ENCODE data around the gene RNF114.
"Not testable (repeated sequence)": the region's sequence is repeated elsewhere in the genome, so short reads cannot be mapped to it uniquely, and the experiment has no call there.

The RNF114 gene

DNA sequence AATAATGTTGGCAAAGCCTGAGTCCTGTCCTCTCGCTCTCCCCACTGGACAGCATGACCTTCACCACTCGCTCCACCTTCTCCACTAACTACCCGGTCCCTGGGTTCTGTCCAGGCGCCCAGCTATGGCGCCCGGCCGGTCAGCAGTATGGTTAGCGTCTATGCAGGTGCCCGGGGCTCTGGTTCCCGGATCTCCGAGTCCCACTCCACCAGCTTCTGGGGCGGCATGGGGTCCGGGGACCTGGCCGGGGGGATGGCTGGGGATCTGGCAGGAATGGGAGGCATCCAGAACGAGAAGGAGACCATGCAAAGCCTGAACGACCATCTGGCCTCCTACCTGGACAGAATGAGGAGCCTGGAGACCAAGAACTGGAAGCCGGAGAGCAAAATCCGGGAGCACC is 20.5 kb downstream of the RNF114 start:
- intact Hi-C loops (cut with DNase I; ENCODE audit: low total_unique reads): no loop called here
- peaks cover 34 to 87% (median 66%) of the 10 kb centered on the region in 3 donors for H3K36me3 ChIP-seq
- no peak for DNase-seq
- H3K27me3 ChIP-seq: no peaks in the 10 kb centered on the region
- TF ChIP-seq, protein P1, sequence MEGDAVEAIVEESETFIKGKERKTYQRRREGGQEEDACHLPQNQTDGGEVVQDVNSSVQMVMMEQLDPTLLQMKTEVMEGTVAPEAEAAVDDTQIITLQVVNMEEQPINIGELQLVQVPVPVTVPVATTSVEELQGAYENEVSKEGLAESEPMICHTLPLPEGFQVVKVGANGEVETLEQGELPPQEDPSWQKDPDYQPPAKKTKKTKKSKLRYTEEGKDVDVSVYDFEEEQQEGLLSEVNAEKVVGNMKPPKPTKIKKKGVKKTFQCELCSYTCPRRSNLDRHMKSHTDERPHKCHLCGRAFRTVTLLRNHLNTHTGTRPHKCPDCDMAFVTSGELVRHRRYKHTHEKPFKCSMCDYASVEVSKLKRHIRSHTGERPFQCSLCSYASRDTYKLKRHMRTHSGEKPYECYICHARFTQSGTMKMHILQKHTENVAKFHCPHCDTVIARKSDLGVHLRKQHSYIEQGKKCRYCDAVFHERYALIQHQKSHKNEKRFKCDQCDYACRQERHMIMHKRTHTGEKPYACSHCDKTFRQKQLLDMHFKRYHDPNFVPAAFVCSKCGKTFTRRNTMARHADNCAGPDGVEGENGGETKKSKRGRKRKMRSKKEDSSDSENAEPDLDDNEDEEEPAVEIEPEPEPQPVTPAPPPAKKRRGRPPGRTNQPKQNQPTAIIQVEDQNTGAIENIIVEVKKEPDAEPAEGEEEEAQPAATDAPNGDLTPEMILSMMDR (IDR thresholded peaks at IDR 0.05): no peak
- H3K4me1 ChIP-seq: no peaks in the 10 kb centered on the region
- no peak overlapping the region for H3K4me3 ChIP-seq
- H3K9me3 ChIP-seq: no peaks in the 10 kb centered on the region
- no peak overlapping the region for H3K27ac ChIP-seq

DNA sequence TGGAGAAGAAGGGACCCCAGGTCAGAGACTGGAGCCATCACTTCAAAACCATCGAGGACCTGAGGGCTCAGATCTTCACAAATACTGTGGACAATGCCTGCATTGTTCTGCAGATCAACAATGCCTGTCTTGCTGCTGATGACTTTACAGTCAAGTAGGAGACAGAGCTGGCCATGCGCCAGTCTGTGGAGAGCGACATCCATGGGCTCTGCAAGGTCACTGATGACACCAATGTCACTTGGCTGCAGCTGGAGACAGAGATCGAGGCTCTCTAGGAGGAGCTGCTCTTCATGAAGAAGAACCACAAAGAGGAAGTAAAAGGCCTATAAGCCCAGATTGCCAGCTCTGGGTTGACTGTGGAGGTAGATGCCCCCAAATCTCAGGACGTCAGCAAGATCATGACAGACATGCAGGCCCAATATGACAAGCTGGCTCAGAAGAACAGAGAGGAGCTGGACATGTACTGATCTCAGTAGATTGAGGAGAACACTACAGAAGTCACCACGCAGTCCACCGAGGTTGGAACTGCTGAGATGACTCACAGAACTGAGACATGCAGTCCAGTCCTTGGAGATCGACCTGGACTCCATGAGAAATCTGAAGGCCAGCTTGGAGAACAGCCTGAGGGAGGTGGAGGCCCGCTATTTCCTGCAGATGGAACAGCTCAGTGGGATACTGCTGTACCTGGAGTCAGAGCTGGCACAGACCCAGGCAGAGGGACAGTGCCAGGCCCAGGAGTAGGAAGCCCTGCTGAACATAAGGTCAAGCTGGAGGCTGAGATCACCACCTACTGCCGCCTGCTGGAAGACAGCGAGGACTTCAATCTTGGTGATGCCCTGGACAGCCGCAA is 21.1 kb downstream of the RNF114 start:
- H3K27me3 ChIP-seq; H3K4me1 ChIP-seq; DNase-seq; H3K4me3 ChIP-seq; intact Hi-C loops (cut with DNase I; ENCODE audit: low total_unique reads); H3K27ac ChIP-seq; H3K9me3 ChIP-seq: not testable (repeated sequence)
- peaks cover 28 to 81% (median 62%) of the 10 kb centered on the region in 3 donors for H3K36me3 ChIP-seq

DNA sequence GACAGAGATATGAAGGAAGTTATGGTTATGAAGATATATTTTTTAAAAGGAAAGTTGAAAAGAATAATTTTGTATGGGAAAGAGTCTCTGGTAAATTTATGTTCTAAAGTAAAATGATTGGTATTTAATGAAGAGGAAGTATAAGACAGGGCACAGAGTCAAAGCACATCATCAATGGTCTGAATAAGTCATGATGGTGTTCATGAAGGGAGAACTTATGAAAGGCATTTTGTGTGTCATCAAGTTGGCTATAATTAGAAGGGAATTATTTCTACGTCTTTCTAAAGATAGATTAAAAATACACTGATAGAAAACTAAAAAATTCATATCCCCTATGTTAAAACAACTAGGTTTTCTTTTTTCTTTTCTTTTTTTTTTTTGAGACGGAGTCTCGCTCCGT is 25.2 kb downstream of the RNF114 start:
- Histone ChIP-seq H3K4me3 (no peak overlapping the region), H3K9me3 (no peaks in the 10 kb centered on the region), H3K27ac (no peak overlapping the region), H3K27me3 (no peaks in the 10 kb centered on the region), H3K4me1 (no peaks in the 10 kb centered on the region), H3K36me3 (peaks cover 12 to 59% (median 26%) of the 10 kb centered on the region in 3 donors)
- DNase-seq: no peak
- TF ChIP-seq, protein P1 (IDR thresholded peaks at IDR 0.05): no peak
- intact Hi-C loops (cut with DNase I; ENCODE audit: low total_unique reads): no loop called here

DNA sequence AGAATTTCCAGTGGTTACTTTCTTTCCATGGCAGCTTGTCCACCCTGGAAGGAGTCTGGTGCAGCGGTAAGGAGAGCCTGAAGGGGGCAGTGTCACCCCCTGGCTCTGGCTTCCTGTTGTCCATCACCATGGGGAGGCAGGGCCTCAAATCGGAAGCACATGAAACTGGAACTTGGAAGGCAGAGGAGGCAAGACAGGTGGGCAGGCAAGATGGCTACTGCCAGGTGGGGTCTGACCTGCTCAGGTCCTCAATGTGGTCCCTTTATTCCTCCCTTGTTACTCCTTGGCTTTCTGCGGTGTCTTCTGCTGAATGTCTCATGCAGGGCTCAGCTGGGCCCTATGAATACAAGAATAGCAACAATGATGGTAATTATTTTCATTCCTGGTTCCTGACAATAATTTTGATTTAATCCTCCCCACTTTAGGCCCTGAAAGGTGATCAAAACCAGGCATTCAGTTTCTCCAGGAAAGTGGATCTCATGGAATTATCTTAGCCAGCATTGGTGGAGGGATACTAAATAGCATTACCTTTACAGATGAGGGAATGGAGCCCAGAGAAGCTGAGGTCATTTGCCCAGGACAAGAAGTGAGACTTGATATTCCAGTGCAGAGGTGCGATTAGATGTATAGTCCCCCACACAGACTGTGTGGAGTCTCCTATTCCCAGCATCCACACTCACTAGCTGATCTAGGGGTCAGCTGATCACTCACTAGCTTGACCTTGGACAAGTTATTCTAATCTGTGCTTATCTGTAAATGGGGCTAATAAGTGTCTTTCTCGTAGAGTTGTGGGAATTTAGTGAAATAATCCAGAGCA is 29.0 kb downstream of the RNF114 start:
- H3K4me3 ChIP-seq: no peak overlapping the region
- no peaks in the 10 kb centered on the region for H3K4me1 ChIP-seq
- peaks cover 4 to 22% (median 5%) of the 10 kb centered on the region in 3 donors for H3K36me3 ChIP-seq
- no peak overlapping the region for H3K27ac ChIP-seq
- H3K27me3 ChIP-seq: no peaks in the 10 kb centered on the region
- H3K9me3 ChIP-seq: no peaks in the 10 kb centered on the region
- intact Hi-C loops (cut with DNase I; ENCODE audit: low total_unique reads): no loop called here
- TF ChIP-seq, protein P1 (IDR thresholded peaks at IDR 0.05): peak in 1 of 2 experiments; percentile 19
- DNase-seq: no peak

DNA sequence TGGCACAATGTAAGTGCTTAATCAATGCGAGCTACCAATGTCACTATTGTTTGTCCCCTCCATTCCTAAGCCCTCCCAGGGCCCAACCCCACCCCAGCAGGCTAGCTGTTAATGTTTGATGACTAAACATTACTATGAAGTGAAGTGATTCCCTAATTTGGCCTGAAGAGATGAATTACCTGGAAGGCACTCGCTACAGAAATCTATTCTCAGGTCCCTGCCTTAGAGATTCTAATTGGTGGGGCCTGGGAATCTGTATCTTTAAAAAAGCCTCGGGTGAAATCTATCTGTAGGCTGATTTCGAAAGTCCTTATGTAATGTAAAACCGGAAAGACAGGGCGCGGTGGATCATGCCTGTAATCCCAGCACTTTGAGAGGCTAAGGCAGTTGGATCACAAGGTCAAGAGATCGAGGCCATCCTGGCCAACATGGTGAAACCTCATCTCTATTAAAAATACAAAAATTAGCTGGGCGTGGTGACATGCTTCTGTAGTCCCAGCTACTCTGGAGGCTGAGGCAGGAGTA is 29.6 kb downstream of the RNF114 start:
- Histone ChIP-seq H3K27ac (no peak overlapping the region), H3K27me3 (no peaks in the 10 kb centered on the region), H3K4me3 (no peak overlapping the region), H3K4me1 (no peaks in the 10 kb centered on the region), H3K9me3 (no peaks in the 10 kb centered on the region), H3K36me3 (peaks cover 4 to 20% (median 5%) of the 10 kb centered on the region in 3 donors)
- TF ChIP-seq, protein P1 (IDR thresholded peaks at IDR 0.05): no peak
- DNase-seq: no peak
- intact Hi-C loops (cut with DNase I; ENCODE audit: low total_unique reads): no loop called here

DNA sequence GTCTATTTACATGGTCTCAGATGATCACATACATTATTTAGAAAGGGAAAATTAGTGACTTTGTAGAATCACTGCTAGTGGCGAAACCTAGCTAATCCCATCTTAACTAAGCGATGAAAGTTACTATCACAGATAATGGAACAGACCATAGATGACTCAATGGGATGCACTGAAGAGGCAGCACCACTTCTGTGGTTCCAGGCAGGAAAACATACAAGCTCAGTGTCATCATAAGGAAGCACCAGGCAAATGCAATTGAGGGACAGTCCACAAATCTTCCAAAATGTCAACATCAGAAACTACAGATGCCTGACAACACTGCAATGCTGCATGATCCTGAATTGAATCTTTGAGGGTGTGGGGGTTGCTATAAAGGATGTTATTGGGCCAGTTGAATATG is 30.7 kb downstream of the RNF114 start:
- no peak for DNase-seq
- TF ChIP-seq, protein P1 (IDR thresholded peaks at IDR 0.05): no peak
- no peak overlapping the region for H3K27ac ChIP-seq
- intact Hi-C loops (cut with DNase I; ENCODE audit: low total_unique reads): no loop called here
- H3K4me1 ChIP-seq: no peaks in the 10 kb centered on the region
- no peaks in the 10 kb centered on the region for H3K27me3 ChIP-seq
- H3K4me3 ChIP-seq: no peak overlapping the region
- H3K36me3 ChIP-seq: peaks cover 4 to 20% (median 5%) of the 10 kb centered on the region in 3 donors
- no peaks in the 10 kb centered on the region for H3K9me3 ChIP-seq

Data from tibial artery (tissue), 4 donors.